Renal pelvis (tissue), 4 donors: ENCODE results near the gene IQSEC3. TPM values are rescaled to one million over a fixed set of nuclear protein-coding genes. Genes with fewer than 3 reads are reported as not detected.

ENCODE experiments used
- DNase-seq: peaks from one replicate; pipeline ENCODE4 v3.0.0-alpha.2; 2013
- polyA plus RNA-seq, 3 donors: library from polyadenylated mRNA; unstranded; fragments of 120-200 nt; gene quantifications; one replicate each; pipeline ENCODE4 v1.2.1, GENCODE V29; 2013; ENCODE audit not compliant: insufficient read length in 3 of 3

Gene IQSEC3
- polyA plus RNA-seq, 3 donors = 7.5 to 12.8 (median 11.0) TPM

- DNase-seq = no peak
Observed at GRCh38 chr12:138898-139534, 72.4 kb downstream of the IQSEC3 start.

DNA sequence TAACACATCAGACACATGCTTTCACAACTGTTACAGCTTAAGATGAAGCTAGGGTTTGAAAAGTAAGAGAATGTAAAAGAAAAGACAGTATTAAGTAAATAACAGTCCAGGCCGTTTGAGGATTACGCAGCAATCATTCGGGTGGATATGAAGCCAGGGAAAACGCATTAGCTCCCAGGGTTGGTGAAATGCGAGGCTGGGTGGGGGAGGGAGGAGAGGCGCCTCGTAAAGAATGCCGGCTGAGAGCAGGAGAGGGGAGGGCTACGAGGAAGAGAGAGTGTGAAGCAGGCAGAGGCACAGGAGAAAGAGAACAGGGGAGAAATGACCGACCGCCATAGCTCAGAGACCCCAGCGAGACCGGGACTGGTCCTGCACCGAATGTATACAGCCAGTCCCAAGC, 73.0 kb downstream of the IQSEC3 start:
- DNase-seq = peak; percentile 68

- DNase-seq = no peak
Observed at GRCh38 chr12:140162-140561, 73.6 kb downstream of the IQSEC3 start.

GRCh38 chr12:143964-144649, 77.5 kb downstream of the IQSEC3 start:
- DNase-seq = peak; percentile 50

- DNase-seq = no peak
Observed at GRCh38 chr12:144650-145284, 78.2 kb downstream of the IQSEC3 start.

DNA sequence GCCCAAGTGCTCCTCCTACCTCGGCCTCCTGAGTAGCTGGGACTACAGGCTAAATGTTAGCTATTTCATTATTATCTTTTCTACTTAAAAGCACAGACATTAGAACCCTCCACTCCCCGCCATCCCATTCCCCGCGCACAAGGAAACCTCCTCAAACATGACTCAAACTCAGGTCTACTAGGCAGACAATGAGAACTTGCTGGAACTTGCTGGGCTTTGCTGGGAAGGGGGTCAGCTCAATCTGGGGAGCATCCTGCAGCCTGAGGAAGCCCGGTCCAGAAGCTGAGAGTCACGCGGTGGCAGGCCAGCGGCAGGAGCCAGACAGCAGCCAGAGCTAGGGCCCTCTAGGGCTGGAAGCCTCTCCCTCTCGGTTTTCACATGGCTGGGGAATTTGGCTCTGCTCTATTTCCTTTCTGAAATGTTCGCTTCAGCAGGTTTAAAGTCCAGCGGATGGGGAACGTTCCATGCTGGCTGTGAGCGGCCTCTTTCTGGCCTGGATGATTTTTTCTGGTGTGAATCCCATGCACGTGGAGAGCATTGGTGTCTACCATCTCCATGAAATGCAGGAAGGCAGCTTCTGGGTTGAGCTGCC, 78.9 kb downstream of the IQSEC3 start:
- peak; percentile 67 for DNase-seq

- no peak for DNase-seq
Observed at GRCh38 chr12:147242-147641, 80.7 kb downstream of the IQSEC3 start.

GRCh38 chr12:148676-149416, 82.3 kb downstream of the IQSEC3 start:
- no peak for DNase-seq

DNA sequence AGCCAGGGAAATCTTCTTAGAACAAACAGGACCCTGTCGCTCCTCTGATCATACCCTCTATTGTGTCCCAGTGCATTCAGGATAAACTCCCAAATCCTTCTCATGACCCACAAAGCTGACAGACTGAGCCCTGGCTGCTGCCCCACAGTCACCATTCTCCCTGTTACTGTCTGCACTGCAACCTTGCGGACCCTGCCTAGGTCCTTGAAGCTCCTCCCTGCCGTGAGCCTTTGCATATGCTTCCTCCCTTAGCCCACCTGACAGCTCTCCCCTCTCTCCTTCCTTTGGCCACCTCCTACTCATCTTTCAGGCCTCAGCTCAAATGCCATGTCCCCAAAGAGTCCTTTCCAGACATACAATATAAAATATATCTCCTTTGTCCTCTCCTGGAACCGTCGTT, 85.0 kb downstream of the IQSEC3 start:
- DNase-seq = no peak

GRCh38 chr12:152440-152839, 85.9 kb downstream of the IQSEC3 start:
- no peak for DNase-seq

- DNase-seq = peak; percentile 44
Observed at GRCh38 chr12:153080-153746, 86.6 kb downstream of the IQSEC3 start.

- DNase-seq = no peak
Observed at GRCh38 chr12:154058-154457, 87.5 kb downstream of the IQSEC3 start.

GRCh38 chr12:155006-155405, 88.4 kb downstream of the IQSEC3 start:
- DNase-seq = no peak

GRCh38 chr12:155646-156045, 89.1 kb downstream of the IQSEC3 start:
- DNase-seq = no peak

GRCh38 chr12:156945-157344, 90.4 kb downstream of the IQSEC3 start:
- DNase-seq = no peak

GRCh38 chr12:157644-158043, 91.1 kb downstream of the IQSEC3 start:
- DNase-seq = no peak

- no peak for DNase-seq
Observed at GRCh38 chr12:159156-159782, 92.7 kb downstream of the IQSEC3 start.

DNA sequence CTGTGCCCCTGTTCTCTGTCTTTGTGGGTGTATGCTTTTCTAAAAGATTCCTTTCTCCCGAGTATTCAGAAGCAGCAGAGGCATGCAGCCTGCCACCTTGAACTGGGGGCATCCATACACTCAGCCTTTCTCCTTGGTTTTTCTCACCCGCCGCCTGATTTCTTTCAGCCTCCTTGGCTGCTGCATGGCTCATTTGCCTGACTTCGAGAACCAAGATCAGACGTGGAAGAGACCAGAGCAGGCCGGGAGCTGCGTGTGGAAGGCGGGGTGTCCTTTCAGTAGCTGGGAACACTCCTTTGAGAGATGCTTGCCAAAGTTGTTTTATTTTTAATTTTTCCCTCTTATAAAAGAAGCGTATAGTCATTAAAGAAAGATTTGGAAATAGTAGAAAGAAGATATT, 94.3 kb downstream of the IQSEC3 start:
- DNase-seq = no peak

DNA sequence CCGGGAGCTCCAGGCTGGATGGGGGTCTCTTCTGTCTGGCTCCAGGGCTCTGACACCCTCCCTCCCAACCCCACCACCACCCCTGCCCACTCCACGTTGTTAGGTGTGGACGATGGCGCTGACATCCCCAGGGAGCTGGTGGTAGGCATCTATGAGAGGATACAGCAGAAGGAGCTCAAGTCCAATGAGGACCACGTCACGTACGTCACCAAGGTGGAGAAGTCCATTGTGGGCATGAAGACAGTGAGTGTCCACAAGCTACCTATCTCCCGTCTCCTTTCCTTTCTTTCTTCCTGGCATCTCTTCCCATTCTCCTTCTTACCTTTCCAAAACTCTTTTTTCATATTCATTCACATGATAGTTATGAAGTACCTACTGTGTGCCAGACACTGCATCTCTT, 95.3 kb downstream of the IQSEC3 start:
- no peak for DNase-seq

DNA sequence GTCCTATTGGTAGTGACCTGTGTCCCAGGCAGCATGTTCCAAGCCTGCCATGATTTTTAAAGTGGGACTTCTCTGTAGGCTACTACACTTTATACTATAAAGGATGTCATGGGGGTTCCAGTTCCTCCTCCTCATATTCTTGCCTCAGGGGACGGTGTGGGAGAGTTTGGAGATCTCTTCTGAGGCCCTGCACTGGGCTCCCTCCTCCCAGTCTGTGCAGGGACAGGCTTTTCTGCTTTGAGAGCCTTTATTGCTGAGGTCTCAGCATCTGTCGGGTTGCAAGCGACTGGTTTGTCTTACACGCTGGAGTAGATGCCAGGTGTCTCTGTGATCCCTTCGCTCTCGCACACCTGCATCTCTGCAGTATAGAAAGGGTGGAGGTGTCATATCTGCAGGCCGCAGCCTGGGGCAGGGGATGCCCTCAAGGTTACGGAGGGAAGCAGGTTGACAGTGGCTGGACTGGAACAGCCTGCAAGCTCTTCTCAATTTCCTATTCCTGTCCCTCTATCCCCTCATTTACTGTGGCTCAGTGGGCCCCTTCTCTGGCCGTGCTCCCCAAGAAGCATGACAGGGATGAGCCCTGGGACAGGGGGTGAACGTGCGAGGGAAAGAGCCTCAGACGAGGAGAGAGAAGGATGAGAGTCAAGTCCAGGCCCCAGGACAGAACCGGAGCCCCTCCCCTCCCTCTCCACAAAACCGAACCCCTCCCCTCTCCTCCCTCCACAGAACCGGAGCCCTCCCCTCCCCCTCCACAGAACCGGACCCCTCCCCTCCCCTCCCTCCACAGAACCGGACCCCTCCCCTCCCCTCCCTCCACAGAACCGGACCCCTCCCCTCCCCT, 96.1 kb downstream of the IQSEC3 start:
- DNase-seq = no peak
